Activated gamma-delta T cell (primary cell): ENCODE results near the gene ATP8A1.
"Not testable (repeated sequence)": the region's sequence is repeated elsewhere in the genome, so short reads cannot be mapped to it uniquely, and the experiment has no call there.

Experiments used
- DNase-seq: peaks from one replicate; lab custom pipeline; 2025; lab: John Stamatoyannopoulos, UW
- total RNA-seq, 2 donors: gene quantifications; one replicate each; lab custom pipeline; 2026; lab: John Stamatoyannopoulos, UW

The ATP8A1 gene
- total RNA-seq = 257 to 345 reads per million in 2 donors

DNA sequence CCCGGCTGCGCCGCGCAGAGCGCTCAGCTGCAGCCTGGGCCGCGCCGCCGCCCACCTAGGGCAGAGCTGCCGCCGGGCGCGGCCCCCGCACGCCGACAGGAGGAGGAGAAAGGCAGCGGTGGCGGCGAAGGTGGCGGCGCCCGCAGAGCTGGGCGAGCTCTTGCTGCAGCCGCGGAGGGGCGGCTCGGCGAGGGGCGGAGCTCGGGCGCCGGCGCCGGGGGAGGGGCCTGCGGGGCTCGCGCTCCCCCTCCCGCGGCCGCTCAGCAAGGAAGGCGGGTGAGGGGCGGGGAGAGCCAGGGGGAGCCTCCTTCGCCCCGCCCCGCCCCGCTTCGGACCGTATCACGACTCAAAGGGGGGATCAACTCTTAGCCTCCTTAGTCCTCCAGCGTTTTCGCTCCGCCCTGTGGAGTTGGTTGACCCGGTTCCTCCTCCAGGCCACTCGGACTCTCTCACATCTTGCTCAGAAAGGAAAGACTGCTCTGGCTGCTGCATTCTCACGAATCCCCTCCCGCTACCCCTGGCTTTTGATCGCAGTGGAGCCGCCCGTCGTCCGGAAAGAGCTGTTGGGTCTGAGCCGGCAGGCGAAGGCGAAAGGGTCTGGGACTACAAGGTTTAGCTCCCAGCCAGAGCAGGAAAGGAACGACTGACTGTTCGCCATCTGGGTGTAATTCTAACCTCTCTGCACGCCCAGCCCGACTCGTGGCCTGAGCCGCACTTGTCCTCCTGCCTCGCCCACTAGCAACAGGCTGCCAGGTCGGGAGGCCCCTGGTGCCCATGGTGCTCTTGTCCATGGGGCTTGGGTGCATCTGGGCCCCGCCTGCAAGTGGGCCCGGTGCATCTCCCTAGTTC lies at the start of gene ATP8A1:
Gene ATP8A1 (minus strand): TSS at position 162 of the 849 bp plus-strand sequence. CDS start 232 bp downstream, outside the sequence.
- peak; percentile 93 for DNase-seq

DNA sequence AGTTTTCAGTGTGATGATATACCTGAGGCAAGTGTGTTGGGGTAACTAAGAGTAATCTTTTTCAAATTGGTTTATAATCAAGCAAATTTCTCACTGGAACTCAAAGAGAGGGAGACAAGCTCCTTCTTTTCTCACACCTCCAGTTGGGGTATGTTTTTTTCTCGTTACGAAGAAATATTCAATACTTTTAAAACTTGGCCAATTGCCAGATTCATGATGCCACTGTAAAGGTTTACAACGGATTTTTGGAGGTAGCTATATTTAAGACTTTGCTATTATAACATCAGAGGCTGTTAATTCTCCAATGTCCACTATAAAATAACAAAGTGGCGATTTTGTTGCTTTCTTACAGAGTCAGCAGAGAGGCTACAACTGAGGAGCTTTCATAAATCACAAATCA lies 49.2 kb upstream of the ATP8A1 start:
- DNase-seq = no peak

DNA sequence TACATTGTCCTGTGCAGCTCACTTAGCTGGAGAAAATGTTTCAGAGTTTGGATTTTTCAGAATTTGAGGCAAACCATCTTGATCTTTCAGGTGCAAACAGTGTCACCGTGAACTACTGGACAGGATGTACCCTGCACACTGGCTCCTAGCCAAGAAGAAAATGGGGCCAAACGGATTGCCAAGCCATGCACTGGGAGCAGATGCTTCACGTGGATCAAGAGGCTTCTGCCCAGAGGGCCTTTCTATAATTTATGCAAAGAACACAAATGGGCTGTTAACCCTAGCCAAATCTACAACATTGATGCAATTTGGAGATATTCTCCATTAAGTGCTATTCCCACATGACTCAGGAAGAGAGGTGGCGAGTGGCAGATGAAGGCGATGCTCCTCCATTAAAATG lies 46.9 kb upstream of the ATP8A1 start:
- no peak for DNase-seq

DNA sequence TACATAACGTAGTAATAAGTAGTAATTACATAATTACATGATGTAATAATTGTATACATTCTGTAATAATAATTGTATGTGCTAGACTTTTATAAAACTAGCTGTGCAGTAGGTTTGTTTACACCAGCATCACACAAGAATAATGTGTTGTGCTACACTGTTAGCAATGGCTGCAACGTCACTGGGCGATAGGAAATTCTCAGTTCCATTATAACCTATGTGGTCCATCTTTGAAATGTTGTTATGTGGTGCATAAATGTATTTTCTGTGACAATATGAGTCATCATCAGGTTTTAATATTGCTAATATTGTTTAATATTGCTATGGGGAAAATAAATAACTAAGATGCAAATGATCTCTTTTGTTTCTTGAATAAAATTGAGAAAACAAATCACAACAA lies 46.0 kb upstream of the ATP8A1 start:
- DNase-seq = no peak

DNA sequence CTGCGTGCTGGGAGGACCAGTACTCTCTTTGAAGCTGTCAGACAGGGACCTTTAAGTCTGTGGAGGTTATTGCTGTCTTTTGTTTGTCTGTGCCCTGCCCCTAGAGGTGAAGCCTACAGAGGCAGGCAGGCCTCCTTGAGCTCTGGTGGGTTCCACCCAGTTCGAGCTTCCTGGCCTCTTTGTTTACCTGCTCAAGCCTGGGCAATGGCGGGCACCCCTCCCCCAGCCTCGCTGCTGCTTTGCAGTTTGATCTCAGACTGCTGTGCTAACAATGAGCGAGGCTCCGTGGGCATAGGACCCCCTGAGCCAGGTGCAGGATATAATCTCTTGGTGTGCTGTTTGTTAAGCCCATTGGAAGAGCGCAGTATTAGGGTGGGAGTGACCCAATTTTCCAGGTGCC lies 44.9 kb upstream of the ATP8A1 start:
- DNase-seq = not testable (repeated sequence)

DNA sequence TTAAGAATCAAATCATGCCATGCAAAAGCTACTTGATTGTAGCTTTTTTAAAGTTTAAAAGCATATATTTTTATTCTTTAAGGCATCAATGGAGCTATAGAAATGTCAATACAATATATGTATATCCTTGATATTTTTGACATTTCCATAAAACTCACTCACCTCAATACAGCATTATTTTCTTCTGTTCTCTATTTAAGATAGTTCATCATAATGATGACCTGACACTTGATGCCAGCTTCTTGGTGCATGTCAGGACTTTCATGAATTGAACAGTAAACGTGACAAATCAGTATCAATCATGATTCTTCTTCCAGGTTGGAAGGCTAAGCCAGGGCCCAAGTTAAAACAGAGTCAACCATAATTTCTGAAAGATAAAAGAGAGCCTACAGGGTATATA lies 33.6 kb upstream of the ATP8A1 start:
- DNase-seq = no peak

DNA sequence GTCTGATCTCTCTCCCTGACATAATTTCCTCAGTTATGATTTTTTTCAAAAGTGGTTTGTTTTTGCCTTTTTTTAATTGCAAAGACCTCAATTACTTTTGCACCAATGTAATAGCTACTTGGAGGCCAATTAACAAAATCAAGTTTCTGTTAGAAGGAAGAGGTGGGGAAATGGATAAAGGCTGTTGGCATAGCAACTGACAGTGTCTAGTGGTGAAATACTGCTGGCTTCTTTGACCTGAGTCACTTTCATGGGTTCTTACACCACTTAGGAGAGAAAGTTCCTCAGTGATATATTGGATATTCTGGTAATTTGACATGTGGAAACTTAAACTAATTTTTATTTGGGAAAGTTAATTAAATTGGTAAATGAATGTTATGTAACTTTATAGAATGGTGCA lies 26.5 kb upstream of the ATP8A1 start:
- no peak for DNase-seq

DNA sequence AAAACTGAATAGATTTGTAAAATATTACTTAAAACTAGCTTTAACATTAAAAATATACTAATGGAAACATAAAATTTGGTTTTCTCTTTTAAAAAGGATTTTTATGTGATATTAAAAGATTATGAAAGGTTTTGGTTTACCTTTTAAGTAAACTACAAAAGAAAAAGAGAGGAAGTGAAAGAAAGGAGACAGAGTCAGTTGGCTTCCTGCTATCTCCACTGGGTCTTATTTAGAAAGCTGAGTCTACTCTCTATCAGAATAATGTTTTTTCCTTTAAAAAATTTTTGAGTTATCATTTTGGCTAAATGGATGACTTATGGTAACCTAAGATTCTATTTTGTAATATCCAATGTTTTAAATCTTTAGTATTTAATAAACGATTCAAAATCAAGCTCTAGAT lies 21.6 kb upstream of the ATP8A1 start:
- no peak for DNase-seq

DNA sequence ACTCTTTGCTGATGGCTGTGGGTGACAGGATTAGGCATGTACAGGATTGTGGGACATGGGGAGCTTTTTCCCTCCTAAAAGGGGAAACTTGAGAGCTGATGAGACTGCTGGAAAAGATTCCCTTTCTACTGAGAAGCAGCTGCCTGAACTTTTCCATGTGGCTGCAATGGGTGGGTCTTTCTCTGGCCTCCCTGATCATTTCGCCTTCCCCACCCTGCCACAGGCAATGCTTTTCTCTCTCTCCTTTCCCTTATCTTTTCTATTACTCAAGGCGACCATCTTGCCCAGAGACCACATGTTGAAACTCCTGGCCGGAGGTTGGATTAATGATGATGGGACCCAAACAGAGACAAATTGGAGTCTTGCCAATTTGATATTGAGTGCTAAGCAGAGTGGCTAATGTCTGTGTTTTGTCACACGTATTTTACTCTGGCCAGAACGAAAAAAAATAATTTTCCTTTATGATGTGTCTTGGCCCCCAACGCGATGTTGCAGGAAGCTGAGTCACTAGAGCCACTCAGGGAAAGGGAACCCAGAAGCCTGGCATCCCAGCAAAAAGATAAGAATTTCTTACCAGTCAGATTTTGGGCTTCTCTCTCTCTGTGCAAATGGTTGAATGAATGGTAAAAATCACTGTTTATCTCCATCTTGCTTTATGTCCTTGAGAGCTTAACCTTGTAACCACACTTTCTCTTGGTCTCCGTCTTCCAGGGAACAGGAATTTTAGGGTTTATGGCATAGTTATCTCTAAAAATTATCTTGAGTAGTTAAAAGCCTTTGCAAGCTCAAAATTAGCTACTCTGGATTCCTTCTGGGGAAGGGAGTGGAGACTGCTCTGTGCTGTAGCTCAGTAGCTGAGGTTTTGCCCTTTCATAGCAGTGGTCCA lies 19.4 kb upstream of the ATP8A1 start:
- DNase-seq = no peak

DNA sequence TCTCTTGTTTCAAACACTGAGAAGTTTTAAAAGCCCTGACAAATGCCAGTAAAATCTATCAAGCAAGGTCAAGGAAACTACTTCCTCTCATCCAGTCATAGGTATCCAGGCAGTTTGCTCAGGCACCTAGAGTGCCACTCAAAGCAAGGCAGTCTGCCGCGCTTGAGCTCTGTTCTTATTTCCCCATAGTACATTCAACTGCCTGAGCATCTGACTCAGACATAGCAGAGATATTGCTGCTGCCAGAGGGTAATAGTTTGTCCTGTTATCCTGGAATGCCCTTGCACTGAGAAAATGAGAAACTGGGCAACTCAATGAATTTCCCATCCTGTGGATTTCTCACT lies 16.1 kb upstream of the ATP8A1 start:
- no peak for DNase-seq

DNA sequence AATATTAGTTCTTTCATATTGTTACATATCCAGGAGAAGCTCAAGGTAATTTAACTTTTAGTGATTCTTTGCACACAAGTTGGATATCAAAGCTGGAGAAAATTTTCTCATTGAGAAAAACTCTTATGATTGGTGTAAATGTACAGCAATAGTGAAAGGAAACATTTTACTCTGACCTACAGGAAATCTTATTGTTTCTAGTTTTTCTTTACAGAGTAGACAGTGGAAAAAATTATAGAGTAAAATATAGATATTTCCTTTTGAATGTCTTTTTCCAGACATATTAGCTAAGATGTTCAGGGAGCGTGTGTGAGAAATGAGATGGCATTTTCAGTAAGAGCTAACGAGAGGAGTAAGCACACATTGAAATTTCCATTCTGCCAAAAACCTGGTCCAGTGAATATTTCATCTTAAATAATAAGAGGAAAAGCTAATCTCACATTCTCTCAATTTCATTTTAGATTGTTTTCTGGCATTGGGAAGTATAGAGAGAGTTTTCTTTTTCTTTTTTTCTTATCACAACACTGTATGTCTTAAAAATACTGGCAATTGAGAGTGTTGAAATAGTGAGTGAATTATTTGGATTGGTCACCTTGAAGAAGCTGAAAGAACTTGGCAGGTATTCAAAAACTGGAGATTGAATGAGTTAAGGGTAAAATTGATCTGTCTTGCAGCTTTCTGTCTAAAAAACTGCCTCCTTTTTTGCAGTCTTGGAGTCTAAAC lies 15.6 kb upstream of the ATP8A1 start:
- no peak for DNase-seq

DNA sequence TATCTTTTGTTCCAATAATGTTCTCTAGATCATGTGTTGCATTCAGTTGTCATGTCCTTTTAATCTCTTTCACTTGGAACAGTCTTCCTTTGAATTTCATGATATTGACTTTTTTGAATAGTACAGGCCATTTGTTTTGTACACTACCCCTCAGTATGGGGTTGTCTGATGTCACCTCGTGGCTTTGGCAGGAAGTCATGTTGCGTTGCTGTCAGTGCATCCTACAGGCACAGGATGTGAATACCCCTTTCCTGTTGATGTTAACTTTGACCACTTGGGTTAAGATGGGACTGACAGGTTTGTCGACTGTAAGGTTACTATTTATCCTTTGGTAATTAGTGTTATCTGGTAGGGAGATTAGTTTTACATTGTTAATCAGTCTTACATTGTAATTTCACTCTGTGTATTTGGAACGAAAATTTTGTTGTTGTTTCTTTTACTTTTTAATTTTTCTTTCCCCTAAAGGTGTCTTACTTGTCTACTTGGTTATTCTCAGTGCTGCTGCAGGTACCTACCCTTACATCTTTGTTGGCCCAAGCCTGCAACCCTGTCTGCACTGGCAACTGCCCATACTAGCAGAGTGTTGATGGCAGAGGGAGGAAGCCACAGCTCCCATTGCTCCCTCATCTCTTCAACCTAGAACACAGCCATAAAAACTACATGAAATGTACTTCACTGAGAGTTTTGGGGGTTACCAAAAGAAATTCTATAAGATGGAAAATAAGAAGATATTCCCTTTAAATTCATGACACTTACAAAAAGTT lies 14.7 kb upstream of the ATP8A1 start:
- no peak for DNase-seq

DNA sequence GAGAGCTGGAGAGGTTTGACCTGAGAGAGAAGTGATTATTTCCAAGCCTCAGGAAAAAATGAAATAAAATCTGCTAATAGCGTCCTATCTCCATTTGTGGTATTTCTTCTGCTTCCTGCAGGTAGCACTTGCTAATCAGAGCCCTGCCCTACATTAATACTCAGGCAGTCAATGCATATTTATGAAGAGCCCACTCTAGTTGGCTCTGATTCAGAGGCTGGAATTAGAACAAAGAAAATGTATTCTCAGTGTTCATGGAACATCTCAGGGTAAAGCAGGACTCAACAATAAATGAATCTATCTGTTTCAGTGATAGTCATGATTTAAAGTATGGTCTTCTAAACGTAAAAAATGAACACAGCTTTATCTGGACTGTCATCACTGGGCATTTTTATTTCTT lies 1.4 kb upstream of the ATP8A1 start:
- no peak for DNase-seq

DNA sequence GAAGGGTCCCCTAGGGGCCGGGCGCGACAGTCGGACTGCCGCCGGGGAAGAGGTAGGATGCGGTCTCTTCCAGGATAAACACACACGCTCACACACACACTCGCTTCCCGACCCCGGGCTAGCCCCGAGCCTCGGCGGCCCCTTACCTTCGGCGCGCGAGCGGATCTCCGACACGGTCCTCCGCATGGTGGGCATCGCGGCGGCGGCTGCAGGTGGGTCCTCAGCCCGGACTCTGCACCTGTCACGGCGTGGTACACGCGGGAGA lies 294 bp downstream of the ATP8A1 start:
- no peak for DNase-seq

DNA sequence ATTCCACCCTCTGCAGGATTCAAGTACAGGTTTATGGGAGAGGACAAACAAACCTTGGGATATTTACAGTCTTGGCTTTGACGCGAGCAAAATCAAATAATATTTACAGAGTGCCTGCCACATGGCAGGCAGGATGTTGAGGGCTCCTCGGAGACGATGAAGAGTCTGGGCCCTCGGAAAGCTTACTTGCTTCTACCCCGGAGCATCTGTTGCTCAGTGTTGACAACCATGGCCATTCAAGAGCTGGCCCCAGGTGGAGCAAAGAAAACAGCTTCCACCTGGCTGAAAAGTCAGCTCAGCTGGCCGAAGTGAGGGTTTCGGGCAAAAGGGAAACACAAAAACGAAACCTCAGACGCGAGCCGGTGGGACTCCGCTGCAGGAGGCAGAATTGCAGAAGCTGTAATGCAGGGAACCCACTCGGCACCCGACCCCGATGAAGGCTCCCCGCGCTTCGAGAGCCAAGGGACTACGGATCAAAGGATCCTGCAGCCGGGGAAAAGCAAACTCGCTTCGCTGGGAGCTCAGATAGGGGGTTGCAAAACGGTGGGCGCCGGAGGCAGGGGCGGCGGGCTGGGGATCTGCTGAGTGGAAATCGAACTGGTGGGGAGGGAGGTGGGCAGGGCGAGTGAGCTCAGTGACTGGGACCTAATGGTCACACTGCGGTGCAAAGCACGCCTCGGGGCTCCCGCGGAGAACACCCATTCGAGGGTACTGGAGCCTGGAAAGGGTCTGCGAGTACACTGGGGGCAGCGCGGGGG lies 805 bp downstream of the ATP8A1 start:
- DNase-seq = peak; percentile 27

DNA sequence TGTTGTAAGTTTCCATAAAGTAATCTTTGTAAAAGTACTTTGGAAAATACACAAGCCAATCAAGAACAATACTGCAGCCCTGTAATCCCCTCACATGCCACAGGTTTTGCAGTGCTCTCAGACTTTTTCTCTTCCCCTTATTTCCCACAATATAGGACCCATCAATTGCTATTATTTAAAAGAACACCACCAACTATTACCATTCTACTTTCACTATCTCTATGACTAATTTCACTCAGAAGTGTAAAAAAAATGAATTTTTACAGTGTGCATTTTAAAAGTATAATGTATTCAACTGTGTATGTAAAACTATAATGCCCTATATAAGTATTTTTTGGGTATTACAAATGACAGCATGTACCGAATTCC lies 1.7 kb downstream of the ATP8A1 start:
- no peak for DNase-seq

DNA sequence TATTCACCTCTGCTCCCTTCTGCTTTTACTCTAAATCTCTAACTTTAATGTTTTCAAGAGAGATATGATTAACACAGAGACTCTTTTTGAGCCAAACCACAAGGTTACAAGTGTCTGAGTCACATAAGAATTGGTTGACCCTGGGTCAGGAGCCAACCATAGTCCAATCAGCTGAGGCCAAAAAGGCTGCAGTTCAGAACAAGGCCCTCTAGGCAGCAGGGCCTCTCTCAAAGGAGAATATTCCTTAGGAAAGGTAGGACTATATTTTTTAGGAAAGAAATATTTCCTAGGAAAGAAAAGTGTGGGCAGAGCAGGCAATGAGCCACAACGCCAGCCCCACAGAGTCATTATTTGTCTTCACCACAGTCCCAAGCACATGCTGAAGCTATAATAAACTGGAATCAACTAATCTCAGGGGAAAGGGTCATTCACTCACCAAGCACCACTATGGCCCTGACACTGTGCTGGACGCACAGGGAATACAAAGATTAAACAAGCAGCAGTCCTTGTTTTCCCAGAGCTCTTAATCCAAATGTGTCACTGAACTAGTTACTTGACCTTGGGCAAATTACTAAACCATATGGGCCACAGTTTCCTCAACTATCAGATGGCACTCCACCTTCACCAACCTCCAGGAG lies 2.2 kb downstream of the ATP8A1 start:
- no peak for DNase-seq

DNA sequence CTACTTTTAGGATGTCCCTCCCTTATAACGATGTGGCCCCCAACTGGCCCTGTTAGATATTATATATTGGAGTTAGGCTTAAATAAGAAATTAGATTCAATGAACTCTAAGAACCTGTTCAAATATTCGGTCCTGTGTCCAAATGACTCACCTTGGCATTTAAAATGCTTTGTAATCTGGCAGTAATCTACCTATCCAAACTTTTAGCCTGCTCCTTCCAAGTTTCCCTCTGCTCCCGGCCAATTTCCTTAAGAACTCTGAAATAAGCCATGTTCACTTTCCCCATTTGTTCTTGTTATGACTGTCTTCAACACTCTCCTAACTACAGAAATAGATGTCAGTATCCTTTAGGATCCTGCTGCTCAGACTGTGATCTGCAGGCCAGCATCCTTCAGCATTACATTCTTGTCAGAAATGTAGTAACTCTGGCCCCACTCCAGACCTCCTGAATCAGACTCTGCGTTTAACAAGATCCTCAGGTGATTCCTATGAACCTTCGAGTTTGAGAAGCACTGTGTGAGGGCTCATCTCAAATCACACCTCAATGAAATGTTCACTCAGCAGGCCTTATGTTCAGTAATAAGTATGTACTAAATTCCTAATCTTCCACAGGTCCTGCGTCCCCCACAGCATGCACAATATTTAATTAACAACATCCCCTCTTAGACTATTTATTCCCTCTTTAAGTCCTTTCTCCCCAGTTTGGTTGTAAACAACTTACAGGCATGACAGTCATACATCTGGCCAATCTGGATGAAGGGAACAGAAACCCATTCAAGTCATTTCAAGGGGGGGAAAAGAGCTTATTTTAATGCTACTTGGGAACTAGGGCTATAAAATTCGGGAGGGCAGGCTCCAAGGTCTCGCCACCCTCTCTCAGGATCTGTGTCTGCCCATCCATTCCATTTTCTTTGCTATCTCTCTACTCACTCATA lies 3.0 kb downstream of the ATP8A1 start:
- DNase-seq = no peak

DNA sequence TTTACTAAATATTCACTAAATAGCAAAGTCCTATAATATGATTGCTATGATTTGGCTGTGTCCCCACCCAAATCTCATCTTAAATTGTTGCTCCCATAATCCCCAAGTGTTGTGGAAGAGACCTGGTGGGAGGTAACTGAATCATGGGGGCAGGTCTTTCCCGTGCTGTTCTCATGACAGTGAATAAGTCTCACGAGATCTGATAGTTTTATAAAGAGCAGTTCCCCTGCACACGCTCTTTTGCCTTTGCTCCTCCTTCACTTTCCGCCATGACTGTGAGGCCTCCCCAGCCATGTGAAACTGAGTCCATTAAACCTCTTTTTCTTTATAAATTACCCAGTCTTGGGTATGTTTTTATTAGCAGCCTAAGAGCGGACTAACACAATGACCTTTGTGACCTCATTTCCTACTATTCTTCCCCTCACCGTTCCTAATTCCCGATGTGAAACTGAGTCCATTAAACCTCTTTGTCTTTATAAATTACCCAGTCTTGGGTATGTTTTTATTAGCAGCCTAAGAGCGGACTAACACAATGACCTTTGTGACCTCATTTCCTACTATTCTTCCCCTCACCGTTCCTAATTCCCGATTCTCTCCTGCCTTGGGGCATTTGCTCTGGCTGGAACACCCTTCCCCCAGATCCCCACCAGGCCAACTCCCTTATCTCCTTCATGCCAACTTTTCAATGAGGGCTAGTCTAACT lies 4.2 kb downstream of the ATP8A1 start:
- DNase-seq = not testable (repeated sequence)
